NB4 (cell line): ENCODE results near the gene RABGGTA.

Experiments
- DNase-seq: peaks from one replicate; pipeline ENCODE4 v3.0.0; 2010; ENCODE audit warnings: low read depth
- H3K4me3 ChIP-seq: one replicate; pipeline ENCODE4 v1.5.1; 2011; ENCODE audit warnings: mild to moderate bottlenecking, low read depth, low read length, moderate library complexity
- CTCF ChIP-seq: IDR thresholded peaks from one replicate; pipeline ENCODE4 v1.5.1; 2012; ENCODE audit warnings: low read depth, low read length
- MAX ChIP-seq: IDR thresholded peaks from 2 replicates; pipeline ENCODE4 v1.6.1; 2011; ENCODE audit warnings: low read depth, low read length
- MYC ChIP-seq: IDR thresholded peaks from 2 replicates; pipeline ENCODE4 v1.6.1; 2011; ENCODE audit warnings: low read depth, low read length
- POLR2A ChIP-seq: IDR thresholded peaks from 2 replicates; pipeline ENCODE4 v1.6.1; 2011; ENCODE audit warnings: mild to moderate bottlenecking; ENCODE audit not compliant: insufficient read length; ENCODE audit errors: extremely low read depth

The RABGGTA gene

GRCh38 chr14:24263848-24264247 is 7.5 kb downstream of the RABGGTA start:
- no peak for DNase-seq
- TF ChIP-seq MYC = no peak
- H3K4me3 ChIP-seq = no peak overlapping the region

GRCh38 chr14:24262821-24263733 is 8.3 kb downstream of the RABGGTA start, which contains the start of gene TGM1:
Gene TGM1, minus strand, starts transcription at chr14:24263177. Its CDS starts 825 bp downstream, at chr14:24262352.
- no peak for DNase-seq
- TF ChIP-seq MAX (no peak), POLR2A (no peak), MYC (no peak)
- H3K4me3 ChIP-seq = no peak within 1 kb of the TSS

- H3K4me3 ChIP-seq = no peak overlapping the region
- no peak for DNase-seq
- TF ChIP-seq POLR2A (no peak), MAX (no peak), CTCF (no peak), MYC (no peak)
Observed at GRCh38 chr14:24261969-24262327, 9.4 kb downstream of the RABGGTA start.

GRCh38 chr14:24261256-24261968 is 10.0 kb downstream of the RABGGTA start:
- no peak overlapping the region for H3K4me3 ChIP-seq
- no peak for DNase-seq
- TF ChIP-seq CTCF = no peak
- no peak for TF ChIP-seq POLR2A
- no peak for TF ChIP-seq MAX

- no peak for DNase-seq
- no peak for TF ChIP-seq MYC
- TF ChIP-seq MAX = no peak
- no peak for TF ChIP-seq POLR2A
- no peak for TF ChIP-seq CTCF
- no peak overlapping the region for H3K4me3 ChIP-seq
Observed at GRCh38 chr14:24260780-24261157, 10.6 kb downstream of the RABGGTA start.

- TF ChIP-seq MYC (no peak), CTCF (no peak), MAX (no peak), POLR2A (no peak)
- no peak overlapping the region for H3K4me3 ChIP-seq
- DNase-seq = no peak
Observed at GRCh38 chr14:24260026-24260779, 11.2 kb downstream of the RABGGTA start.
